ENCODE results near the gene SYT9.

The SYT9 gene

GRCh38 chr11:7484131-7484530 is 232.4 kb downstream of the SYT9 start:
- no peaks in the 10 kb centered on the region for H3K36me3 ChIP-seq (ENCODE audit: control insufficient read depth in 2 of 2, insufficient read depth in 1 of 2, low read length in 2 of 2)
- no peak for TF ChIP-seq ZNF768 (tag by site-specific recombination; IDR thresholded peaks at IDR 0.05)
- no peak for TF ChIP-seq ZNF148 (tag by site-specific recombination; IDR thresholded peaks at IDR 0.05; ENCODE audit: borderline replicate concordance)
- TF ChIP-seq ZNF660 (tag by site-specific recombination; IDR thresholded peaks at IDR 0.05): no peak
- no peak for TF ChIP-seq GLI2 (tag by site-specific recombination; IDR thresholded peaks at IDR 0.05; ENCODE audit: borderline replicate concordance, low read depth)
- TF ChIP-seq ZNF133 (tag by site-specific recombination; IDR thresholded peaks at IDR 0.05): no peak
- no peak for TF ChIP-seq GLI4 (tag by site-specific recombination; IDR thresholded peaks at IDR 0.05)
- TF ChIP-seq ZNF24 (tag by site-specific recombination; IDR thresholded peaks at IDR 0.05): no peak
- TF ChIP-seq ZNF18 (tag by site-specific recombination; IDR thresholded peaks at IDR 0.05): no peak
- no peak for TF ChIP-seq ZNF558 (tag by site-specific recombination; IDR thresholded peaks at IDR 0.05)
- no peak for TF ChIP-seq ZNF266 (tag by site-specific recombination; IDR thresholded peaks at IDR 0.05; ENCODE audit: low read depth)
- no peak for TF ChIP-seq KLF9 (tag by site-specific recombination; IDR thresholded peaks at IDR 0.05; ENCODE audit: low read depth)
- TF ChIP-seq SP3 (tag by site-specific recombination; IDR thresholded peaks at IDR 0.05): no peak
- TF ChIP-seq SP2 (tag by site-specific recombination; IDR thresholded peaks at IDR 0.05): no peak
- no peak for TF ChIP-seq ZNF837 (tag by site-specific recombination; IDR thresholded peaks at IDR 0.05)
- TF ChIP-seq FEZF1 (tag by site-specific recombination; IDR thresholded peaks at IDR 0.05): no peak
- TF ChIP-seq ZNF350 (tag by site-specific recombination; IDR thresholded peaks at IDR 0.05): no peak
- no peak for TF ChIP-seq ZNF132 (tag by site-specific recombination; IDR thresholded peaks at IDR 0.05; ENCODE audit: borderline replicate concordance)
- no peaks in the 10 kb centered on the region for H3K4me1 ChIP-seq (ENCODE audit: control insufficient read depth, insufficient read depth, low read length)
- H3K4me3 ChIP-seq (ENCODE audit: low read depth, low read length): no peak overlapping the region
- no peak overlapping the region for H3K27ac ChIP-seq (ENCODE audit: extremely low read depth, low read depth, low read length)
- POLR2A ChIA-PET: no interaction called here
- CTCF ChIA-PET: interaction anchor here (0.6 kb wide), 1 partner anchor 747 kb away, joined by 3 read pairs; no protein-coding TSS in a partner anchor
- no peaks in the 10 kb centered on the region for H3K9me3 ChIP-seq (ENCODE audit: control insufficient read depth, insufficient read depth, low read depth, low read length)

- ChIA-PET POLR2A (no interaction called here), CTCF (no interaction called here)
- Histone ChIP-seq H3K4me1 (ENCODE audit: control insufficient read depth, insufficient read depth, low read length) (no peaks in the 10 kb centered on the region), H3K4me3 (ENCODE audit: low read depth, low read length) (no peak overlapping the region), H3K9me3 (ENCODE audit: control insufficient read depth, insufficient read depth, low read depth, low read length) (no peaks in the 10 kb centered on the region), H3K36me3 (ENCODE audit: control insufficient read depth in 2 of 2, insufficient read depth in 1 of 2, low read length in 2 of 2) (no peaks in the 10 kb centered on the region), H3K27ac (ENCODE audit: extremely low read depth, low read depth, low read length) (no peak overlapping the region)
- TF ChIP-seq GFI1B (tag by site-specific recombination; IDR thresholded peaks at IDR 0.05) (no peak), ZNF423 (tag by site-specific recombination; IDR thresholded peaks at IDR 0.05) (no peak), ZNF398 (tag by site-specific recombination; IDR thresholded peaks at IDR 0.05) (no peak), ZEB2 (tag by site-specific recombination; IDR thresholded peaks at IDR 0.05) (no peak), SCRT1 (tag by site-specific recombination; IDR thresholded peaks at IDR 0.05; ENCODE audit: borderline replicate concordance) (no peak), ZFP69B (tag by site-specific recombination; IDR thresholded peaks at IDR 0.05) (no peak), ZNF596 (tag by site-specific recombination; IDR thresholded peaks at IDR 0.05) (no peak), PBX3 (CRISPR knock-in tag; IDR thresholded peaks at IDR 0.05) (no peak), ZNF19 (tag by site-specific recombination; IDR thresholded peaks at IDR 0.05; ENCODE audit: low read depth) (no peak), KLF8 (tag by site-specific recombination; IDR thresholded peaks at IDR 0.05) (no peak), ZSCAN18 (tag by site-specific recombination; IDR thresholded peaks at IDR 0.05) (no peak), ZNF184 (tag by site-specific recombination; IDR thresholded peaks at IDR 0.05) (no peak), ZSCAN16 (tag by site-specific recombination; IDR thresholded peaks at IDR 0.05) (no peak), ZNF571 (tag by site-specific recombination; IDR thresholded peaks at IDR 0.05) (no peak)
Measured at GRCh38 chr11:7484645-7485044, 232.9 kb downstream of the SYT9 start.
